Myocyte (in vitro differentiated cells): ENCODE measurements around the gene TNRC18. TPM values are rescaled to one million over a fixed set of nuclear protein-coding genes. Genes with fewer than 3 reads are reported as not detected.

Experiments
- DNase-seq: peaks from one replicate; pipeline ENCODE4 v3.0.0-alpha.2; 2012; ENCODE audit warnings: low read depth
- total RNA-seq: library from RNA; depleted of rRNA; stranded (reverse); fragments of >200 nt; gene quantifications from 2 replicates; pipeline ENCODE4 v1.2.3, GENCODE V29; 2014

The TNRC18 gene
- total RNA-seq, 1 donor from 2014 or later = 32.3 TPM

GRCh38 chr7:5452470-5452899 lies 28.9 kb upstream of the TNRC18 start:
- DNase-seq = peak; percentile 40

GRCh38 chr7:5451391-5451790 lies 27.8 kb upstream of the TNRC18 start:
- DNase-seq = no peak

GRCh38 chr7:5450549-5451327 lies 27.1 kb upstream of the TNRC18 start:
- DNase-seq = peak; percentile 24

- DNase-seq = no peak
These were observed 24.9 kb upstream of the TNRC18 start for GRCh38 chr7:5448378-5449037.

- no peak for DNase-seq
These were observed 22.5 kb upstream of the TNRC18 start for GRCh38 chr7:5445981-5446594.

GRCh38 chr7:5443678-5444077 lies 20.0 kb upstream of the TNRC18 start:
- no peak for DNase-seq

GRCh38 chr7:5442757-5443305 lies 19.2 kb upstream of the TNRC18 start:
- DNase-seq = no peak

GRCh38 chr7:5441840-5442503 lies 18.3 kb upstream of the TNRC18 start:
- DNase-seq = peak; percentile 27

GRCh38 chr7:5439572-5440496 lies 16.2 kb upstream of the TNRC18 start:
- no peak for DNase-seq

GRCh38 chr7:5439209-5439571 lies 15.6 kb upstream of the TNRC18 start:
- DNase-seq = no peak

- DNase-seq = no peak
These were observed 14.4 kb upstream of the TNRC18 start for GRCh38 chr7:5437987-5438386.

GRCh38 chr7:5437348-5437892 lies 13.8 kb upstream of the TNRC18 start:
- DNase-seq = no peak

GRCh38 chr7:5436003-5436678 lies 12.5 kb upstream of the TNRC18 start:
- DNase-seq = no peak

GRCh38 chr7:5435291-5436002 lies 11.8 kb upstream of the TNRC18 start:
- no peak for DNase-seq

- no peak for DNase-seq
These were observed 9.5 kb upstream of the TNRC18 start for GRCh38 chr7:5433181-5433580.

- DNase-seq = no peak
These were observed 9.1 kb upstream of the TNRC18 start for GRCh38 chr7:5432691-5433090.

- no peak for DNase-seq
These were observed 8.0 kb upstream of the TNRC18 start for GRCh38 chr7:5431560-5432015.

GRCh38 chr7:5430612-5430947 lies 6.9 kb upstream of the TNRC18 start:
- no peak for DNase-seq
